Measurements from ENCODE around the gene PHLDA2.
"Not testable (repeated sequence)": the region's sequence is repeated elsewhere in the genome, so short reads cannot be mapped to it uniquely, and the experiment has no call there.

Gene PHLDA2

DNA sequence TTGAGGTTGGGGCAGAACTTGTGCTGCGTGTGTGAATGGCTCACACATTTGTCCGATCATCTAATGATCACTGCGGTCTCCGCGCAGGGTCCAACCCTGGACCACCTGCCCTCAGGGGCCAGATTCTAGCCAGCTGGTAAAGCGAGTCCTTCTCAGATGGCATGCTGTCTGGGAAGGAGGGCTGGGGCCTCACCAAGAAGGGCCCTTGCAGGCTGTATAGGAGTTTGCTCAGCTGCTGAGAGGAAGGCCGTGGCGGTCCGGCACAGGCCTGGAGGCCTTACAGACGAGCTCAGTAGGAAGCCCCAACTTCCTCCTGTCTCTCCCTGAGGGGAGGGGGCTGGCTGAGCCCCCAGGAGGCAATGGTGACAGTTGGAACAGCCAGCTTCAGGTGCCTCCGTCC lies 13.7 kb downstream of the PHLDA2 start:
- no peak for DNase-seq (ENCODE audit: low read depth in 1 of 2, low spot score in 1 of 2)

DNA sequence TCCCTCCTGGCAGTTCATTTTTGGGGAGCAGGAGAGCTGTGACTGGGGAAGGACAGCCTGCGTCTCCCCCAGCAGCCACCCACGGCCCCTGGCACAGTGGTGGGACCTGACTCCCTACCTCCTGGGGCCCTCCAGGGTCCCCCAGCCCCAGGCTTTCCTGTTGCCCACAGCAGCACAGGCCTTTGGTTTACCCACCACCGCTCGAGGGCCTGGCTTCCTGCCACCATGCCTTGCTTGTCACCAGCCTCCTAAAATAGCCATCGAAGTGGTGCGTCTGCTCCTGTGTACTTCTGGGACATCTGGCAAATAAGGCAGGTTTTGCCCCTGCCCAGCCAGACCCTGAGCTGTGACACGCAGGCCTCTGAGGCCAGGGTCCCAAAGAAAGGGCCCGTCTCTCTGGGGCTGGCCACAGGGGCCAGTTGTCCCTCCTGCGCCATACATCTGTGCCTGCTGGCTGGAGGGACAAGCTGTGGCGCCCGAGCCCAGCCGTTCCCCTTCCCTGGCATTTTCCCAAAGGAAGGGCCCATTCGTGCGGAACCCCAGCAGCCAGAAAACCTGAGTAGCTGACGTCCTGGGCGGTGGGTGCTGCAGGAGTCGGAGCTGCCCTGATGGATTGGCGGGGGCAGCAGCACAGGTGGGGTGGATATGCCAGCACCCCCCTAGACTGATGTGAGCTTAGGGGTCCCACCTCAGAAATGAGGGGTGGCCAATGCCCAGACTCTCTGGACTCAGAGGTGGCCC lies 14.6 kb downstream of the PHLDA2 start:
- no peak for DNase-seq (ENCODE audit: low read depth in 1 of 2, low spot score in 1 of 2)

DNA sequence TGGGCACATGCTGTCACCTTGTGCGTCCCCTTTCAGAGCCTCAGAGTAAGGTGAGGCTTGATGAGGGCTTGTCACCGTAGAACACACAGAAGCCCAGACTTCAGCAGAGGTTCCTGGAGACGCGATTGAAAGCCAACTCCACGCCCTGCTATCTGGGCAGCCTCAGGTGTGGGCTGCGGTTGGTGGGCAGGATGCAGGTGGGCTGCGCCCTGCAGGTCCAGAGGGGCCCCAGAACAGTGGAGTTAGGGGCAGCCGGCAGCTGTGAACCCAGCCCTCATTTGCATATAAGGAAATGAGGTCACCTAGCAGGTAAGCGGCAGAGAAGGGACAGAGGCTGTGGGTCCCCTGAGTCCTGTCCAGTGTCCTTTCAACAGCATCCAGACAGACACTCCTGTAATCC lies 15.4 kb downstream of the PHLDA2 start:
- no peak for DNase-seq (ENCODE audit: low read depth in 1 of 2, low spot score in 1 of 2)

DNA sequence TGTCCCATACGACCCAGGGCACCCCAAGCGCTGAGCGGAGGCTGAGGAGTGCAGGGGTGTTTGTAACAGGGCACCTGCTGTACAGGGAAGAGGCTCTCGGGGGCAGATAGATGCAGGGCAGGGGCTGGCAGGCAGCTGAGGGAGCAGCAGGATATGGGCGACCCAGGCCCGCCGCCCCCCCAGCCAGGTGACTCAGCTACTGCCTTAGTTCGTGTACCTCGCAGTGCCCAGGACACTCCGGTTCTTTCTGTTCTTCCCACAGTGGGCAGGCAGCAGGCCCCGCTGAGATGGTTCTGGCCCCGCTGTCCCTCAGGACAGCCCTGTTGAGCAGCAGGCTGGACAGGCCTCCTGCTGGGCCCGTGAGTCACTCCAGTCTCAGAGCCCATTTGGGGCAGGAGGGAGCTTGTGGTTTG lies 16.2 kb downstream of the PHLDA2 start:
- DNase-seq (ENCODE audit: low read depth in 1 of 2, low spot score in 1 of 2): no peak

DNA sequence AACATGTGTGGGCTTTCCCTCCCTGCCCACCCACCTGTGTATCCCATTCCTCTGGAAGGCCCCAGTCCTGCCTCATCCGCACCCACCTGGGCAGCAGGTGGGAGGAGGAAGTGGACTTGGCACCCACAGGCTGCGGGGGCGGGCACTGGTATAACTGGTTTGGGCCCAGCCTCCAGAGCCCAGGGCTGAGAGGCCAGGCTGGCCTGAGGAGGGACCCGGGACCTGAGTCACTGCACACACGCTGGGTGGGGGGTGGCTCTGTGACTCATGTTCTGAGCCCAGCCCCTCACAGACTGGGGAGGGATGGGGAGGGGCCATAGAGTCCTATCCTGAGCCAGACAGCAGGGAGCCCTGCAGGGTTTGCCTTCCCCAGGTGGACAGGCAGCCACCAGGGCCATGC lies 16.7 kb downstream of the PHLDA2 start:
- no peak for DNase-seq (ENCODE audit: low read depth in 1 of 2, low spot score in 1 of 2)

DNA sequence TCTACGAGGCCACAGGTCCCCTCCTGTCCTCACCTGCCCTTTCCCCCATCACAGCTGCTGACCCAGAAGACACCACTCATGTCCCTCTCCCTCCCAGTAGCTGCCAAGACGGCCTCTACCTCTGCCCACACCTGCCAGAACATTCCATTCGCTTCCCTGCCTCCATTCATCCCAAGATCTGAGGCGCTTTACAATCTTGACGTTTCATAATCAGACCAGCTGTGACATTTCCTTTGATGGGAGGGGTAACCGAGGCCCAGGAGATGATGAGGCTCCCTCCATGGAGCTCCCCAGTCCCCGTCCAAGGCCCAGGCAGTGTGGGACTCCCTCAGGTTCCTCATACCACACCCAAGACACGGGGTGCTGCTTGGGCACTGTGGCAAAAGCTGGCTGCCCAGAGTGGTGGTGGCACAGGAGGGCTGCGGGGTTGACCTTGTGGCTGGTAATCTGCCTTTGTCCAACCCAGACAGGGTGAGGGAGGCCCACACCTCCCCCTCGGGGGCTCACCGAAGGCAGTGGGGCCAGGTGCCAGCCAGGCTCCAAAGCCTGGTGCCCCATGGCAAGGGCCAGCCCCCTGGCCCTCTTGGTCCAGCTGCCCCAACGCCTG lies 17.3 kb downstream of the PHLDA2 start:
- DNase-seq (ENCODE audit: low read depth in 1 of 2, low spot score in 1 of 2): no peak

DNA sequence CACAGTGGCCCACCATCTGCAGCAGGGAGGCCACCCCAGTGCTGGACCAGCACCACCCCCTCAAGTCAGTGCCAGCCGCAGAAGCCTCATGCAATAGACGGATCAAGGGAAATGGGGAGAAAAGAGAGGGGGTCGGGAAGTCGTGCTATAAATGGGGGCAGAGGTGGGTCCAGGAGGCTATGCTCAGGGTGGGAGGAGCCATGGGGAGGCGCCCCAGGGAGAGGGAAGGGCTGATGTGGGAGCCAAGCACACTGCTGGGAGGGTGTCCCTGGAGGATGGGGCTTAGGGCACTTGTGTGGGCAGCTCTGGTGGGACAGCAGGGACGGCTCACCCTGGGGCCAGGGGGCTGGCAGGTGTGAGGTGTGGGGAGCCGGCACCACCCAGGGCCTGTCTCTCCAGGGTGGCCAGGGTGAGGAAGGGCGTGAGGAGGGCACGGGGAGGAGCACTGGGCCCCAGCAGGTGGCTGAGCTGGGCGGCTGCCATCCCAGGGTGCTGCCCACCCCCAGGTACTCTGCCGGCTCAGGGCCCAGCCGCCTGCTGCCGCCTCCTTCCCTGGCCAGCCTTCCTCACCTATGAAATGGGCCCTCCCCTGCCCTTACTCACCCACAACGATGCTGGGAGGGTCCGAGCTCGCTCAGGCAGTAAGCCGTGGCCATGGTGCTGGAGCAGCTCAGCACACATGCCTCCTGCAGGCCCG lies 18.0 kb downstream of the PHLDA2 start:
- no peak for DNase-seq (ENCODE audit: low read depth in 1 of 2, low spot score in 1 of 2)

DNA sequence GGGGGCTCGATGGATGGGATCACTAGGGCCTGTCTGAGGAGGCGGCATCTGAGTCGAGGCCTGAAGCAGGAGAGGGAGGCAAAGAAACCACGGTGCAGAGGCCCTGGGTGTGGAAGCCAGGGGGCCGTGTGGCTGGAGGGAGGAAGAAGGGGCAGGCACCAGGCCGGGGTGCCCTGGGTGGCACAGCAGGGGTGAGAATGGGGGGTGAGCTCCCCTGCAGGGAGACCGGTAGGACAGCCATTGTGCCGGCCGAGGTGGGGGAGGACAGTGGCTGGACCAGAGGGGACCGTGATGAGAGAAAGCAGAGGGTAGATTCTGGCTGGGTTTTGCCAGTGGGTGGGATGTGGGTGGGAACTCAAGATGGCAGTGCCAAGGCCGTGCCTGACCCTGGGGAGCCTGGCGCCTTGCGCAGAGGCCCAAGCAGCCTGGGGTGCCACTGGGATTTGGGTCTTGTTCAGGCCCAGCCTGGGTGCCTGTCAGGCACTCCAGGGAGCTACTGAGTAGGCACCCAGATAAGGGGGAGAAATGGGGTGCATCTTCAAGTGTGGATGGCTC lies 18.7 kb downstream of the PHLDA2 start:
- no peak for DNase-seq (ENCODE audit: low read depth in 1 of 2, low spot score in 1 of 2)

DNA sequence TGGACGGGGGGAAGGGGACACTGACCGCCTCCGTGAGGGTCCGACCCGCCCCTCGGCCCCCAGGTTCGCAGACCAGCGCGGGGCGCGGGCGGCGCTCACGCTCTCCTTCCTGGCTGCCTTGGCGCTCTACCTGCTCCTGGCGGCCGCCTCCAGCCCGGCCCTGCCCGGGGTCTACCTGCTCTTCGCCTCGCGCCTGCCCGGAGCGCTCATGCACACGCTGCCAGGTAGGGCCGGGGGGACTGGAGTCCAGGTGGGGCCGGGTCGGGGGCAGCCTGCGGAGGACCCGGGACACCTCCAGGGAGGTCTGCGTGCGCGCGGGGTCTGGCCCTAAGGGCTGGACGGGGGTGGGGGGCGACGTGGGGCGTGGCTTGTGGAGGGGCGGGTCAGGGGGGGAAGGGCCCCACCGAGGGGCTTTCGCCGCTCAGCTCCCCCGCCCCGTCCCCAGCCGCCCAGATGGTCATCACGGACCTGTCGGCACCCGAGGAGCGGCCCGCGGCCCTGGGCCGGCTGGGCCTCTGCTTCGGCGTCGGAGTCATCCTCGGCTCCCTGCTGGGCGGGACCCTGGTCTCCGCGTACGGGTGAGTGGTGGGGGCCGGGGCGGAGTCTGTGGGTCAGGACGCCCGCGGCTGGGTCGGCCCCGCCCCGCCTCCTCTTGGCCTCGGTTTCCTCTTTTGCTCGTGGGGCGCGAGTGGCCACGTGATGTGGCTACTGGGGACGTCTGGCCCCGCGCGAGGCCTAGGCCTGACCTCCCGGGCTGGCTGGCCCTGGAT lies 19.9 kb downstream of the PHLDA2 start:
- DNase-seq (ENCODE audit: low read depth in 1 of 2, low spot score in 1 of 2): no peak

DNA sequence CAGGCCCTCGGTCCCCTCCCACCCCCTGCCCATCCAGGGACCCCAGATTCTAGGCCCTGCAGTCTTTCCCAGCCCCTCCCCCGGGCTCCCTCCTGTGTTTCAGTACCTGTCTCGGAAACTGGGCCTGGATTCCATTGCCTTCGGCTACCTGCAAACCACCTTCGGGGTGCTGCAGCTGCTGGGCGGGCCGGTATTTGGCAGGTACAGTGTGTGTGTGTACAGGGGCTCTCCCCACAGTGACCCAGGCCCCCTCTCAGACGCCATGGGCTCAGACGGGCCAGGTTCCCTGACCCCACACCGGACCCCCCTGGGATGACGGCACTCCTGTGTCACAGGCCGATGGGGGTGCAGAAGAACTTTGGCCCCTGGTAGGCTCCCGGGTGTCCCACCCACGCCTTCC lies 21.1 kb downstream of the PHLDA2 start:
- DNase-seq (ENCODE audit: low read depth in 1 of 2, low spot score in 1 of 2): no peak

DNA sequence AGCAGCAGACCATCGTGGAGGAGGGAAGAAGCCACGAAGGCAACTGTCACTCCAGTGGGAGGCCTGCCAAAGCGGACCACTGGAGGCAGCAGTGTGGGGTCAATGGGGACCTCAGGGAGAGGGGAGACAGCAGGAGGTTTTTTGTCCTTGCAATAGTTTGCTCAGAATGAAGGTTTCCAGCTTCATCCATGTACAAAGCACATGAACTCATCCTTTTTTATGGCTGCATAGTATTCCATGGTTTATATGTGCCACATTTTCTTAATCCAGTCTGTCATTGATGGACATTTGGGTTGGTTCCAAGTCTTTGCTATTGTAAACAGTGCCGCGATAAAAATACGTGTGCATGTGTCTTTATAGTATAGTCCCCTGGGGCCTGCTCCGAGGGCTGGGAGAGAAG lies 23.9 kb downstream of the PHLDA2 start:
- not testable (repeated sequence) for DNase-seq (ENCODE audit: low read depth in 1 of 2, low spot score in 1 of 2)

DNA sequence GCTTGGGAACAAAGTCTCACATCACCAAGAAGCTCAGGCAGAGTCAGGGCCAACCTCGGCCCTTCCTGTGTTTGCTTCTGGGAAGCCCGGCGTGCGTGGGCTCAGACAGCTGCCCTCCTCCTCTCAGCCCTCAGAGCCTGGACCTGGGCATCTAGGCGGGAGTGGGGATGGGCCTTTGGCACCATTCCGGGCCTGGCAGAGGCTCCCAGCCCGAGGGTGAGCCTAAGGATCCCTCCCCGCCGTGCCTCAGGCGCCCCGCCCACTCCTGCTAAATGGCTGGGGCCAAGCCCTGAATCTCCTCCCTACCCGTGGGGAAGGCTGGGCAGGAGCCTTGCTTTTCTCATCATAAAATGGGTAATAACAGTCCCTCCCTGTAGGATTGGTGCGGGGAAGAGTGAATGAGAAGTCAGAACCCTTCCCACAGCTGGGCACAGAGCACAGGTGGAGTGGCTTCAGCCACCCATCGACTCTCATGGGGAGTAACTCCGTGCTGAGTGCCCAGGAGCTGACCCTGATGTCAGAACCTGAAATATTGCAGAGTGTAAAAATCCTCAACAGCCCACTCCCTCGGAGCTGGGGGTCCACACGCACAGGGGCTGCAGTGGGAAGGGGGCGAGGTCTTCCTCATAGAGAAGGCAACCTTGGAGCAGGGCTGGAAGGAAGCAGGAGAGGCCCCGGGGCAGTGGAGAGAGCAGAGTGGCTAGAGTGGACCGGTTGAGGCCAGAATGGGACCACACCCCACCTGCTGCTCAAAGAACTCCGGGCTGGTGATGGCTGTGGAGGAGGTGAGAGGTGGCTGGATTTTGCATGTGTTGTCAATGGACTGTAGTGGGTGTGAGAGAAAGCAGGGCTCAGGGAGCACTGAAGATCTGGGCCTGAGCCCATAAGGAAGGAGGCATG lies 24.8 kb downstream of the PHLDA2 start:
- no peak for DNase-seq (ENCODE audit: low read depth in 1 of 2, low spot score in 1 of 2)

DNA sequence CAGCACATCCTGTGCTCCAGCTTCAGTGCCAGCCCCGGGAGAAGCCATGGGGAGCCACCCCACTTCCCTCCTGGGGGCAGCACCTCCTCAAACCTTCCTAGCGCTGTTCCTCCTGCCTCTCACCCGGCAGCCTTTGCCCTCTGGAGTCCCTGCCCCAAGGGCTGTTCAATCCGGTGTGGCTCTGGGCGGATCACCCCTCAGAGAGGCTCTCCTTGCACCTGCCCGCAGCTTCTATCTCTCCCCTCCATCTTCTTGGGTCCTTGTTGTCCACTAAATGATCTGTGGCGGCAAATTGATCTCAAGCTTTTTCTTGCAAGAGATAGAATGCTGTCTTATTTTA lies 25.6 kb downstream of the PHLDA2 start:
- no peak for DNase-seq (ENCODE audit: low read depth in 1 of 2, low spot score in 1 of 2)

DNA sequence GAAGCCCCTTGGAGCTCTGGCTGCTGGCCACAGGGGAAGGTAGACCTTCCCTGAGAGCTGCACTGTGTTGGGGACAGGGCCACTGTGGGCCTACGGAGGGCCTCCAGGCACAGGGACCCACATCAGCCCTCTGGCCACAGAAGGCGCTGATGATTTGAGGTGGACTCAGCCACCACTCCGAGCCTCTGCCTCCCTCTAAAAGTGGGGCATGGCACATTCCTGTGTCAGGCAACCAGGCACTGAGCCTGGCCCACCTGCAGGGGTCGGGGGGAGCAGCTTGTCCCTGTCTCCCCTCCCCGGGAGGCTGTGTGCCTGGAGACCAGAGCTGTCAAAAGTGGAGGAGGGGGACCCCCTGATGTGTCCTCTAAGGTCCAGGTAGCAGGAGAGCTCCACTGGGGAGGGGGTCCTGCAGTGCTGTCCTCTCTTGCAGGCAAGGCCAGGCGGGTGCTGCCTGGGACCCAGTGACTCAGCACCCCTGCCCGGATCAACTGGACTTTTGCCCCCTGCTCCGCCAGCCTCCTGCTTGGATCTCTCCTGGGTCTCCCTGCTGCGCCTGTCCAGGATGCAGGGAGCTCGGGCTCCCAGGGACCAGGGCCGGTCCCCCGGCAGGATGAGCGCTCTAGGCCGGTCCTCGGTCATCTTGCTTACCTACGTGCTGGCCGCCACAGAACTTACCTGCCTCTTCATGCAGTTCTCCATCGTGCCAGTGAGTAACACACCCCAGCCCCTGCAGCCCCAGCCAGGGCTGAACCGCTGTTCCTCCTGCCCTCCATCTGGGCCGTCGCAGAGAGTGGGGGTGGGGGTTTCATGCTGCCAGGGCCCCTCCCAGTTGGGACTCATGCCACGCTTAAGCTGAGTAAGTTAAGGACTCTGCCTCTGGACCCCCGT lies 26.2 kb downstream of the PHLDA2 start:
- DNase-seq (ENCODE audit: low read depth in 1 of 2, low spot score in 1 of 2): no peak

DNA sequence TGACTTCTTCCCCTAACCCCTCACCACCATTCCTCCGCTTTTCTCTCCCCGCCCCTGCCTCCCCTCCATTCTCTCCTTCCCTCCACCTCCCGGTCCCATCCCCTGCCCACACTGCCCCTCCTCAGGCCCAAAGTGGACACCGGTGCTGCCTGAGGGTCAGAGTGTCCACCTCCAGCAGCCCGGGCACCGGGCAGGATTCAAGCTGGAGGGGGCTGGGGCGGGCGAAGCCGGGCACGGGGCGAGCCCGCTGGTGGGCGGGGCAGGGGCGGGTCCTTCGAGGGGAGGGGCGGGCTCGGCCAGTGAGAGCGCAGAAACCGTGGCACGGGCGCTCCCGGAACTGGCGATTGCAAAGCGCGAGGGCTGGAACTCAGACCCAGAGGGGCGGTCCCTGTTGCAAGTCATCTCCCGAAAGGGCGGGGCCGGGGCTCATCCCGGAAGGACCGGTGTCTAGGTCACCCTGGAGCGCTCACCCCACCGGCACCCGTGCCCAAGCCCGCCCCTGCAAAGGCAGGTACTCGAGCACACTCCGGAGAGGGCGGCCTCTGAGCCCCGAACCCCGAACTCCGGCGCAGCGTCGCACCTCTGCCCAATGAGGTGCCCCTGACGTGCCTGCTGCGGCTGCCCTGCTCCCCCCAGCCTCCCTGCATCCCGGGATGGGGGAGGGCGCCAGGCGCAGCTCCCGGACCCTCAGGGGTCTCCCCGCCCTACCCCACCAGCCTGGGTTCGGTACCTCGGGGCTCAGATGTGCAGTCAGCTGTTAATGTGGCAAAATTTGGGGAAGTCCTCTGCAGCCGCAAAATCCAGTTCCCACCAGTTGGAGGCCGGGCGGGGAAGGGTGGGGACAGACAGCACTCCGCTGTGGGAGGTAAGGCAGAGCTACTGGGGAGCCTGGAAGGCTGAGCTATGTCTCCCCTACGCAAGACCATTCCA lies 27.1 kb downstream of the PHLDA2 start:
- peak; percentile 75 to 80 for DNase-seq (ENCODE audit: low read depth in 1 of 2, low spot score in 1 of 2)

DNA sequence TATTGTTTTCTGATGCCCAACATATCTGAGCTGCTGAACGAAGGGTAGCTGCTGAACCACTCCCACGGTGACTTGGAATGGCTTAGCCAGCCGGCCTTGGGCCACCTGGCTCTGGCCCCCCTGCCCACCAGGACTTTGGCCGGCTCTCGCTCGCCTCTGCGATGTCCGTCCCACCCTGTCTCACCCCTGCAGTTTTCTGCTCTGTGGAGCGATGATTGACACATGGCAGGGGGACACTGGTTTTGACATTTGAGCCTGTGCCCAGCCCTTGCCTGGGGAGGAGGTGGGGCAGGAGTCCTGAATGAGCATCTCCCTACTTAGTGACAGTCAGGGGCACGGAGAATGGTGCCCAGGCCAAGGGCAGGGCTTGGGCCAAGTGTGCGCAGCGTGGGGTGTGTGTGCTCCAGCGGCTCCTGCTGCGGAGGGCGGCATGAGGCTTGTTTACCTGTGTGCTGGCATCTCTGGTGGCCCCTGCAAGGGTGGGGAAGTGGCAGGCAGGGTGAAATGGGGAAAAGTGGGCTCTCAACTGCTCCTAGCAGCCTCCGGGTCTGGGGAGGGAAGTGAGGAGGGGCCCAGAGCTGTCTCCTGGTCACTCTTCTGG lies 27.9 kb downstream of the PHLDA2 start:
- DNase-seq (ENCODE audit: low read depth in 1 of 2, low spot score in 1 of 2): no peak

DNA sequence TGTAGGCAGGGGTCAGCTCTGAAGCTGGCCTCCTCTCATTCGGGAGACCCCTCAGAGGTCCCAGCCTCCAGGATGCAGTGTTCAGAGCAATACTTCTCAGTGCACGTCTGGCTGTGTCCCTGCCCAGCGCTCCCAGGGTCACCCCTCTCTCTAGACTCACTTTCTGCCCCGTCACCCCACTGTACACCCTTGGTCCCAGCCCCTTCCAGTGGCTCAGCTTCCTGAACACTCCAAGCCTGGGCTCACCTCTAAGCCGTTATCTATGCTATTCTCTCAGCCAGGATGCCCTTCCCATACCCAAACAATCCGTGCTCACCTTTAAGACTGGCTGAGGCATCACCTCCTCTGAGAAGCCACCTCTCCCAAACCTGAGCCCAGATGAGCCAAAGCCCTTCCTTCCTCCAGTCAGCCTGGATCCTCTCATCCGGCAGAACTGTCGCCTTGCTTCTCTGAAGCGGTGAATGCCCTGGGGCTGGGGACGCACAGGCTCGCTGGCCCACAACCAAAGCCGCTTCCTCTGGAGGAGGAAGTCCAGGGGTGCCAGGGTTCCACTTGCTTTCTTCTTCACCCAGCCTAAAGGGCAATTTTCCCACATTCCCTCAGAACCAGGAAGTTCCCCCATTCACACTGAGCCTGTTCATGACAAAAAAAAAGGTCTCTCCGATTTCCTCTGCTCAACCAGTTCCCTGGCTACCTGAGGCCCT lies 30.0 kb downstream of the PHLDA2 start:
- DNase-seq (ENCODE audit: low read depth in 1 of 2, low spot score in 1 of 2): no peak

All from stimulated activated CD4-positive, alpha-beta T cell treated with anti-CD3 and anti-CD28 coated beads, Interleukin-15, amount 100 ng/mL, for 1 hour (primary cell).